Neural cell (in vitro differentiated cells): ENCODE results near the gene PSMA8.
"Not testable (repeated sequence)": the region's sequence is repeated elsewhere in the genome, so short reads cannot be mapped to it uniquely, and the experiment has no call there.

ENCODE experiments used
- CTCF ChIP-seq: fragments of 450-650 bp; IDR thresholded peaks from 2 replicates; pipeline ENCODE4 v1.5.1; 2014; ENCODE audit warnings: antibody characterized with exemption, mild to moderate bottlenecking, moderate library complexity; ENCODE audit not compliant: poor library complexity, severe bottlenecking
- EP300 ChIP-seq: fragments of 450-650 bp; conservative IDR thresholded peaks from 2 replicates; pipeline ENCODE4 v1.6.1; 2014; ENCODE audit warnings: antibody characterized with exemption, mild to moderate bottlenecking, moderate library complexity; ENCODE audit not compliant: poor library complexity, severe bottlenecking
- EZH2 ChIP-seq: fragments of 200-600, 300-800 bp; shearing (Covaris generic), sonication (generic); IDR thresholded peaks from 2 replicates; pipeline ENCODE4 v1.6.1; 2014; ENCODE audit warnings: antibody characterized with exemption, low read length, borderline replicate concordance, mild to moderate bottlenecking; ENCODE audit not compliant: insufficient read depth, poor library complexity, severe bottlenecking
- MXI1 ChIP-seq: fragments of 450-650 bp; conservative IDR thresholded peaks from 2 replicates; pipeline ENCODE4 v1.6.1; 2014; ENCODE audit warnings: antibody characterized with exemption, mild to moderate bottlenecking; ENCODE audit not compliant: poor library complexity, severe bottlenecking
- POLR2AphosphoS5 ChIP-seq: IDR thresholded peaks from 2 replicates; pipeline ENCODE4 v1.6.1; 2012
- RAD21 ChIP-seq: fragments of 450-650 bp; conservative IDR thresholded peaks from 2 replicates; pipeline ENCODE4 v1.6.1; 2014; ENCODE audit warnings: antibody characterized with exemption, mild to moderate bottlenecking, moderate library complexity

GRCh38 chr18:26202001-26202400 is 68.3 kb downstream of the PSMA8 start:
- not testable (repeated sequence) for TF ChIP-seq CTCF, EZH2, MXI1, POLR2AphosphoS5, EP300, RAD21
